Measurements from ENCODE around the gene BTK.

GRCh38 chrX:101348452-101349192 is 37.4 kb downstream of the BTK start, which contains the start of gene TIMM8A:
- peak; percentile 28 for TF ChIP-seq POLR2A (IDR thresholded peaks at IDR 0.05)
- peak in 1 of 4 experiments; percentile 5 for TF ChIP-seq CTCF (IDR thresholded peaks at IDR 0.05)

Data from prostate gland (tissue), 2 donors.